Mesenchymal stem cell (in vitro differentiated cells and primary cell): ENCODE results near the gene OR11A1.

Experiments
- DNase-seq: peaks from one replicate; pipeline ENCODE4 v3.0.0-alpha.2; 2013
- H2AFZ ChIP-seq: one replicate; pipeline ENCODE4 v1.6.1; 2013; ENCODE audit warnings: low read depth, mild to moderate bottlenecking, control low read depth, inconsistent platforms, low read length, moderate library complexity
- H2AK5ac ChIP-seq: 2 replicates; pipeline ENCODE4 v1.6.1; 2013; ENCODE audit warnings: low read length, moderate library complexity, mild to moderate bottlenecking, inconsistent platforms; ENCODE audit not compliant: severe bottlenecking
- H2BK120ac ChIP-seq: one replicate; pipeline ENCODE4 v1.6.1; 2013; ENCODE audit warnings: low read depth, mild to moderate bottlenecking, inconsistent platforms, low read length, moderate library complexity
- H2BK12ac ChIP-seq, 2 experiments: one replicate each; pipeline ENCODE4 v1.6.1; 2013; ENCODE audit warnings: inconsistent platforms in 2 of 2, low read length in 2 of 2, mild to moderate bottlenecking in 2 of 2, moderate library complexity in 2 of 2, control low read depth in 1 of 2
- H2BK15ac ChIP-seq: one replicate; pipeline ENCODE4 v1.6.1; 2013; ENCODE audit warnings: mild to moderate bottlenecking, low read depth, inconsistent platforms; ENCODE audit not compliant: poor library complexity, severe bottlenecking
- H2BK5ac ChIP-seq: 2 replicates; pipeline ENCODE4 v1.6.1; 2013; ENCODE audit warnings: low read depth, mild to moderate bottlenecking, low read length, control low read depth, inconsistent platforms; ENCODE audit not compliant: poor library complexity, severe bottlenecking
- H3K14ac ChIP-seq, 2 experiments: one replicate each; pipeline ENCODE4 v1.6.1; 2013; ENCODE audit warnings: inconsistent platforms in 2 of 2, low read length in 2 of 2, control low read depth in 1 of 2, mild to moderate bottlenecking in 1 of 2, moderate library complexity in 1 of 2
- H3K18ac ChIP-seq, 2 experiments: one replicate each; pipeline ENCODE4 v1.6.1; 2013; ENCODE audit warnings: inconsistent platforms in 2 of 2, low read length in 2 of 2, control low read depth in 1 of 2, low read depth in 1 of 2, mild to moderate bottlenecking in 1 of 2
- H3K23ac ChIP-seq, 2 experiments: one replicate each; pipeline ENCODE4 v1.6.1; 2013; ENCODE audit warnings: inconsistent platforms in 2 of 2, low read length in 2 of 2, mild to moderate bottlenecking in 2 of 2, moderate library complexity in 2 of 2, control low read depth in 1 of 2
- H3K27ac ChIP-seq: 2 replicates; pipeline ENCODE4 v1.5.1; 2013; ENCODE audit warnings: mild to moderate bottlenecking, moderate library complexity, low read length, control low read depth, inconsistent platforms; ENCODE audit not compliant: poor library complexity, severe bottlenecking
- H3K27me3 ChIP-seq, 2 experiments: 2 replicates each; pipeline versions ENCODE4 v1.6.1 to v1.7.0; 2013; ENCODE audit warnings: low read length in 2 of 2, mild to moderate bottlenecking in 2 of 2, moderate library complexity in 2 of 2, control low read depth in 1 of 2, inconsistent platforms in 1 of 2; ENCODE audit not compliant: control insufficient read depth in 1 of 2, insufficient read depth in 1 of 2
- H3K36me3 ChIP-seq, 2 experiments: 2 replicates each; pipeline versions ENCODE4 v1.6.1 to v1.7.0; 2013; ENCODE audit warnings: low read length in 2 of 2, control low read depth in 1 of 2, inconsistent platforms in 1 of 2, low read depth in 1 of 2, mild to moderate bottlenecking in 1 of 2; ENCODE audit not compliant: insufficient read depth in 2 of 2, control insufficient read depth in 1 of 2
- H3K4ac ChIP-seq, 2 experiments: one replicate each; pipeline ENCODE4 v1.6.1; 2013; ENCODE audit warnings: inconsistent platforms in 2 of 2, low read length in 2 of 2, mild to moderate bottlenecking in 2 of 2, moderate library complexity in 2 of 2, control low read depth in 1 of 2, low read depth in 1 of 2
- H3K4me1 ChIP-seq: 2 replicates; pipeline ENCODE4 v1.6.1; 2013; ENCODE audit warnings: low read depth, low read length, control low read depth; ENCODE audit not compliant: control insufficient read depth, insufficient read depth
- H3K4me2 ChIP-seq: 2 replicates; pipeline ENCODE4 v1.6.1; 2013; ENCODE audit warnings: low read length, mild to moderate bottlenecking, inconsistent platforms; ENCODE audit not compliant: poor library complexity, severe bottlenecking
- H3K4me3 ChIP-seq, 2 experiments: 2 replicates each; pipeline versions ENCODE4 v1.5.1 to v1.7.0; 2013; ENCODE audit warnings: low read length in 2 of 2, mild to moderate bottlenecking in 2 of 2, control low read depth in 1 of 2, low read depth in 1 of 2; ENCODE audit not compliant: insufficient read depth in 1 of 2
- H3K79me1 ChIP-seq: replicated peaks from 2 replicates; pipeline ENCODE4 v1.6.1; 2013; ENCODE audit warnings: mild to moderate bottlenecking, control low read depth, low read length, inconsistent platforms; ENCODE audit not compliant: poor library complexity, severe bottlenecking
- H3K9ac ChIP-seq: 2 replicates; pipeline ENCODE4 v1.7.0; 2013; ENCODE audit warnings: mild to moderate bottlenecking, low read length, moderate library complexity
- H3K9me3 ChIP-seq: 2 replicates; pipeline ENCODE4 v1.7.0; 2013; ENCODE audit warnings: mild to moderate bottlenecking, low read length; ENCODE audit not compliant: control insufficient read depth
- H4K8ac ChIP-seq: one replicate; pipeline ENCODE4 v1.6.1; 2013; ENCODE audit warnings: inconsistent platforms, mild to moderate bottlenecking, low read length, moderate library complexity
- H4K91ac ChIP-seq: one replicate; pipeline ENCODE4 v1.6.1; 2013; ENCODE audit warnings: mild to moderate bottlenecking, low read length, inconsistent platforms
- WGBS: methylation state at CpG from one replicate; pipeline ENCODE4 v1.1.7; 2013; ENCODE audit warnings: mixed read lengths; 5-methylcytosine and 5-hydroxymethylcytosine counted together

The OR11A1 gene

GRCh38 chr6:29489286-29489685 is 32.4 kb upstream of the OR11A1 start:
- WGBS: 90% methylated on average over 6 of the region's 8 CpGs
- H3K9ac ChIP-seq: no peak overlapping the region
- H2BK15ac ChIP-seq: no peak overlapping the region
- H3K79me1 ChIP-seq: no peaks in the 10 kb centered on the region
- no peak overlapping the region for H3K4ac ChIP-seq
- H2BK120ac ChIP-seq: no peak overlapping the region
- no peak overlapping the region for H3K14ac ChIP-seq
- no peaks in the 10 kb centered on the region for H3K9me3 ChIP-seq
- no peak for DNase-seq
- H3K18ac ChIP-seq: no peak overlapping the region
- no peaks in the 10 kb centered on the region for H3K36me3 ChIP-seq
- H3K27ac ChIP-seq: no peak overlapping the region
- no peak overlapping the region for H4K91ac ChIP-seq
- H4K8ac ChIP-seq: no peak overlapping the region
- no peak overlapping the region for H2BK12ac ChIP-seq
- no peak overlapping the region for H2AK5ac ChIP-seq
- H2BK5ac ChIP-seq: no peak overlapping the region
- no peaks in the 10 kb centered on the region for H3K4me1 ChIP-seq
- no peaks in the 10 kb centered on the region for H3K27me3 ChIP-seq
- no peak overlapping the region for H2AFZ ChIP-seq
- no peak overlapping the region for H3K4me3 ChIP-seq
- H3K4me2 ChIP-seq: no peak overlapping the region
- H3K23ac ChIP-seq: no peak overlapping the region

GRCh38 chr6:29488874-29489273 is 32.0 kb upstream of the OR11A1 start:
- Histone ChIP-seq H2BK120ac (no peak overlapping the region), H3K36me3 (no peaks in the 10 kb centered on the region), H4K91ac (no peak overlapping the region), H2BK12ac (no peak overlapping the region), H3K4ac (no peak overlapping the region), H3K4me1 (no peaks in the 10 kb centered on the region), H3K23ac (no peak overlapping the region), H2BK15ac (no peak overlapping the region), H2BK5ac (no peak overlapping the region), H2AK5ac (no peak overlapping the region), H3K4me3 (no peak overlapping the region), H3K27ac (no peak overlapping the region), H2AFZ (no peak overlapping the region), H3K9ac (no peak overlapping the region), H3K4me2 (no peak overlapping the region), H4K8ac (no peak overlapping the region), H3K27me3 (no peaks in the 10 kb centered on the region), H3K79me1 (no peaks in the 10 kb centered on the region), H3K14ac (no peak overlapping the region), H3K18ac (no peak overlapping the region), H3K9me3 (no peaks in the 10 kb centered on the region)
- no peak for DNase-seq

GRCh38 chr6:29487660-29488059 is 30.8 kb upstream of the OR11A1 start, which contains the start of gene MAS1L:
TSS of gene MAS1L (minus strand) at chr6:29487956. CDS start at chr6:29487902, 54 bp downstream.
- Histone ChIP-seq H2AK5ac (no peak within 1 kb of the TSS), H3K4me2 (no peak within 1 kb of the TSS), H2AFZ (no peak within 1 kb of the TSS)

GRCh38 chr6:29487131-29487530 is 30.3 kb upstream of the OR11A1 start:
- Histone ChIP-seq H3K23ac (no peak overlapping the region), H2AK5ac (no peak overlapping the region), H3K4me3 (no peak overlapping the region), H3K9me3 (no peaks in the 10 kb centered on the region), H3K4me2 (no peak overlapping the region), H3K79me1 (no peaks in the 10 kb centered on the region), H3K14ac (no peak overlapping the region), H3K4me1 (no peaks in the 10 kb centered on the region), H3K9ac (no peak overlapping the region), H2BK120ac (no peak overlapping the region), H3K36me3 (no peaks in the 10 kb centered on the region), H4K8ac (no peak overlapping the region), H2AFZ (no peak overlapping the region), H3K27ac (no peak overlapping the region), H2BK12ac (no peak overlapping the region), H3K27me3 (no peaks in the 10 kb centered on the region), H2BK5ac (no peak overlapping the region), H3K18ac (no peak overlapping the region), H2BK15ac (no peak overlapping the region), H4K91ac (no peak overlapping the region), H3K4ac (no peak overlapping the region)
- 76% methylated on average over 5 of the region's 5 CpGs for WGBS
- no peak for DNase-seq

More at GRCh38 chr6:29487660-29488059, 30.8 kb upstream of the OR11A1 start, which contains the start of gene MAS1L:
- Histone ChIP-seq H4K91ac (no peak within 1 kb of the TSS), H2BK5ac (no peak within 1 kb of the TSS), H3K27me3 (no peaks in the 10 kb centered on the region), H3K4me3 (no peak within 1 kb of the TSS), H2BK12ac (no peak within 1 kb of the TSS), H3K4ac (no peak within 1 kb of the TSS), H3K9me3 (no peaks in the 10 kb centered on the region), H2BK120ac (no peak within 1 kb of the TSS), H3K14ac (no peak within 1 kb of the TSS), H3K4me1 (no peaks in the 10 kb centered on the region), H4K8ac (no peak within 1 kb of the TSS), H2BK15ac (no peak within 1 kb of the TSS), H3K9ac (no peak within 1 kb of the TSS), H3K18ac (no peak within 1 kb of the TSS), H3K79me1 (no peaks in the 10 kb centered on the region), H3K36me3 (no peaks in the 10 kb centered on the region), H3K23ac (no peak within 1 kb of the TSS), H3K27ac (no peak within 1 kb of the TSS)
- DNase-seq: no peak
- WGBS: 93% methylated on average over 2 of the region's 2 CpGs
